ENCODE data around the gene CHSY1. TPM values are rescaled to one million over a fixed set of nuclear protein-coding genes. Genes with fewer than 3 reads are reported as not detected.

The CHSY1 gene
- total RNA-seq, 1 donor from 2014 or later = 39.7 TPM

DNA sequence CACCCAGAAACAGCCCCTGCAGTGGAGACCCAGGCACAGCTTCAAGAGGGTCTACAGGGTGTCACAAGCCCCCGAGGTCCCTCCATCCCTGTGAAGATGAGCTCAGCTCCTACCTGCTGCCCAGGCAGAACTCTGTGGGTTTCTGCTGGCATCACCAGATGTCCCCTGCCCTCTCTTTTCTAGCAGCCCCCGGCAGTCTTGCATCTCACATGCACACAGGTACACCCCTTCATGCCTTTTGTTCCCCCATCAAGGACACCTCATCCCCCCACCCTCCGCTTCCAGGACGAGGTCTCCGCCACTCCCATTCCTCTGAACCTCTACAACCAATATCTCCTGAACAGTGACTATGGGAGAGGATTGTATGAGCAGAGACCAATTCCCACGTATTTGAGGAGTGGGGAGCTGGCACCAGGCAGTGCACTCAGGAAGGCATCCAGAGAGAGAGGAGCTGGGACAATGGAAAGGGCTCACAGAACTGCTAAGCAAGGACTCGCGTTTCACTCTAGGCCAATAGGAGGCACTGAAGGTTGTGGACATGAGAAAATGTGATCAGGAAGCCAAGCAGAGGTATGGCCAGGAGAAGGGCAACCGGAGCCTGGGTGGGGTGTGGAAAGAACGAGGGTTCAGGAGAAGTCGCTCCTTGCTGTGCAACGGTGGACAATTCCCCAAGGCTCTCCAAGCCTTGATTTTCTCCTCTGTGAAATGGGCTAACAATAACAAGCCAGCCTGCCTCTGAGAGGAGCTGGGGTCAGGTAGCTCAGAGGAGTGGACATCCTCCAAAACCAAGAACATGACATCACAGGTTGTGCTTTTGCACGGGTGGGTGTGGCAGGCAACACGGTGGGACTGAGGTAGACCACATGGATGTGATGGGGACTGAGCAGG is 115.2 kb downstream of the CHSY1 start:
- DNase-seq (ENCODE audit: extremely low spot score, unreplicated experiment) = no peak
- H3K36me3 Mint-ChIP-seq (ENCODE audit: unreplicated experiment) = no peaks in the 10 kb centered on the region
- peaks cover 25% of the 10 kb centered on the region for H3K4me1 Mint-ChIP-seq (ENCODE audit: unreplicated experiment)
- H3K9me3 Mint-ChIP-seq (ENCODE audit: unreplicated experiment) = no peaks in the 10 kb centered on the region
- H3K27ac Mint-ChIP-seq (ENCODE audit: unreplicated experiment) = no peak overlapping the region
- H3K27me3 Mint-ChIP-seq (ENCODE audit: unreplicated experiment) = no peaks in the 10 kb centered on the region
- TF ChIP-seq, protein P1, sequence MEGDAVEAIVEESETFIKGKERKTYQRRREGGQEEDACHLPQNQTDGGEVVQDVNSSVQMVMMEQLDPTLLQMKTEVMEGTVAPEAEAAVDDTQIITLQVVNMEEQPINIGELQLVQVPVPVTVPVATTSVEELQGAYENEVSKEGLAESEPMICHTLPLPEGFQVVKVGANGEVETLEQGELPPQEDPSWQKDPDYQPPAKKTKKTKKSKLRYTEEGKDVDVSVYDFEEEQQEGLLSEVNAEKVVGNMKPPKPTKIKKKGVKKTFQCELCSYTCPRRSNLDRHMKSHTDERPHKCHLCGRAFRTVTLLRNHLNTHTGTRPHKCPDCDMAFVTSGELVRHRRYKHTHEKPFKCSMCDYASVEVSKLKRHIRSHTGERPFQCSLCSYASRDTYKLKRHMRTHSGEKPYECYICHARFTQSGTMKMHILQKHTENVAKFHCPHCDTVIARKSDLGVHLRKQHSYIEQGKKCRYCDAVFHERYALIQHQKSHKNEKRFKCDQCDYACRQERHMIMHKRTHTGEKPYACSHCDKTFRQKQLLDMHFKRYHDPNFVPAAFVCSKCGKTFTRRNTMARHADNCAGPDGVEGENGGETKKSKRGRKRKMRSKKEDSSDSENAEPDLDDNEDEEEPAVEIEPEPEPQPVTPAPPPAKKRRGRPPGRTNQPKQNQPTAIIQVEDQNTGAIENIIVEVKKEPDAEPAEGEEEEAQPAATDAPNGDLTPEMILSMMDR (IDR thresholded peaks at IDR 0.05) = no peak
- no peak overlapping the region for H3K4me3 Mint-ChIP-seq (ENCODE audit: unreplicated experiment)

DNA sequence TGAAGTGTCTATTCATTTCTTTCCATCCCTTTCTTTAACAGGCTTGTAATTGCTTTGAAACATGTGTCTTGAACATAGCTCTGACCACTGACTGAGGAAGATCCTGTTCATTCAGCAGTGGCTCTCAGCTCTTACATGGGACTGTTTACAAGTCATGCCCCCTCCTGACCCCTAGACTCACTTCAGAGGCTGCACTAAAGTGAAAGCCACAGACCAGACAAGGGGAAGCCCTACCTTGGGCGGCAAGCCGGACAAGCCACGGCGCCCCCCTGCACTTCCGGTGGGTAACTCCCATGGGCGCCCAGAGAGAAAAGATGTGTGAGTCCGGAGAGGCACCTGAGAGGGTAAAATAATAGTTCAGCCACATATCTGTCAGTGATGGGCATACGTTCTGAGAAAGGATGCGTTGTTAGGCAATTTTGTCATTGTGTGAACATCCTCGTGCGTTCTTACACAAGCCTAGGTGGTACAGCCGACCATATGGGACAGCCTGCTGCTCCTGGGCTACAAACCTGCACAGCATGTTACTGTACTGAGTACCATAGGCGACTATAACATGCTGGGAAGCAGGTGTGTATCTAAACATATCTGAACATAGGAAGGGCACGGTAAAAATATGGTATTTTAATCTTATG is 116.2 kb downstream of the CHSY1 start:
- H3K4me3 Mint-ChIP-seq (ENCODE audit: unreplicated experiment) = no peak overlapping the region
- DNase-seq (ENCODE audit: extremely low spot score, unreplicated experiment) = no peak
- TF ChIP-seq, protein P1 (IDR thresholded peaks at IDR 0.05) = no peak
- H3K27me3 Mint-ChIP-seq (ENCODE audit: unreplicated experiment) = no peaks in the 10 kb centered on the region
- peaks cover 25% of the 10 kb centered on the region for H3K4me1 Mint-ChIP-seq (ENCODE audit: unreplicated experiment)
- H3K36me3 Mint-ChIP-seq (ENCODE audit: unreplicated experiment) = no peaks in the 10 kb centered on the region
- H3K9me3 Mint-ChIP-seq (ENCODE audit: unreplicated experiment) = no peaks in the 10 kb centered on the region
- no peak overlapping the region for H3K27ac Mint-ChIP-seq (ENCODE audit: unreplicated experiment)

DNA sequence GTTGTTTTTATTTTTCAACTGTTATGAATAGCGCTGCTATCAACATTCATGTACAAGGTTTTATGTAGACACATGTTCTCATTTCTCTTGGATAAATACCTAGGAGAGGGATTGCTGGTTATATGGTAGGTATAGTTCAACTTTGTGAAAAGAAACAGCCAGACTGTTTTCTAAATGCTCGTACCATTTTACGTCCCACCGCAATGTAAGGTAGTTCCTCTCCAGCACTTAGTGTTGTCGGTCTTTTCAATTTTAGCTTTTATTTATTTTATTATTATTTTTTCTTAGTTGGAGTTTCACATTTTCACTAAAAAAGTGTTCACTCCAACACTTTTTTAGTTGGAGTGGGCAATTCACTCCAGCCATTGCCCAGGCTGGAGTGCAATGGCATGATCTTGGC is 117.1 kb downstream of the CHSY1 start:
- TF ChIP-seq, protein P1 (IDR thresholded peaks at IDR 0.05) = no peak
- DNase-seq (ENCODE audit: extremely low spot score, unreplicated experiment) = no peak
- no peaks in the 10 kb centered on the region for H3K9me3 Mint-ChIP-seq (ENCODE audit: unreplicated experiment)
- H3K27ac Mint-ChIP-seq (ENCODE audit: unreplicated experiment) = no peak overlapping the region
- no peak overlapping the region for H3K4me3 Mint-ChIP-seq (ENCODE audit: unreplicated experiment)
- H3K36me3 Mint-ChIP-seq (ENCODE audit: unreplicated experiment) = no peaks in the 10 kb centered on the region
- peaks cover 19% of the 10 kb centered on the region for H3K4me1 Mint-ChIP-seq (ENCODE audit: unreplicated experiment)
- H3K27me3 Mint-ChIP-seq (ENCODE audit: unreplicated experiment) = no peaks in the 10 kb centered on the region

DNA sequence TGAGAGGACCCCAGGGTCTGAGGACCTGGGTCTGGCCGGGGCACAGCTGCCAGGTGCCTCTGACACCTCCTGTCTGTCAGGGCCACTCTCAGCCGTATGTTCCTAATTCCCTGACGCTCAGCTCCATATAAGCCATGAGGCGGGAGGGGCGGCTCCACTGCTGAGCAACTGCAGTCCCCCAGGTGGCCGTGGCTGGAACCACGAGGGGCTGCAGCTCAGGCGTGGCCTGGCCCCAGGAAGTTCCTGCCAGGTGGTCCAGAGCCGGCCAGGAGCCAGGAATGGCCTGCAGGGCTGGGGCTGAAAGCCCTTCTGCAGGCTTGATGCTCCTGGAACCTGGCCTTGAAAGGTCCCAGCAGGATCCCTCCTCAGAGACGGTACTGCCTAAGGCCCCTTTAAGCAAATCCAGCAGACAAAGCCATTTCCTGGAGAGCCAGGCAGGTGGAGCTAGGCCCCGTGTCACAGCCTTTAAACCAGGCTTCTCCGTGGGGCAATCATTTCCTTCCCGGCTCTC is 118.0 kb downstream of the CHSY1 start:
- no peak overlapping the region for H3K4me3 Mint-ChIP-seq (ENCODE audit: unreplicated experiment)
- no peaks in the 10 kb centered on the region for H3K36me3 Mint-ChIP-seq (ENCODE audit: unreplicated experiment)
- H3K27ac Mint-ChIP-seq (ENCODE audit: unreplicated experiment) = no peak overlapping the region
- no peak for DNase-seq (ENCODE audit: extremely low spot score, unreplicated experiment)
- no peaks in the 10 kb centered on the region for H3K9me3 Mint-ChIP-seq (ENCODE audit: unreplicated experiment)
- H3K4me1 Mint-ChIP-seq (ENCODE audit: unreplicated experiment) = peaks cover 11% of the 10 kb centered on the region
- H3K27me3 Mint-ChIP-seq (ENCODE audit: unreplicated experiment) = no peaks in the 10 kb centered on the region
- TF ChIP-seq, protein P1 (IDR thresholded peaks at IDR 0.05) = no peak

DNA sequence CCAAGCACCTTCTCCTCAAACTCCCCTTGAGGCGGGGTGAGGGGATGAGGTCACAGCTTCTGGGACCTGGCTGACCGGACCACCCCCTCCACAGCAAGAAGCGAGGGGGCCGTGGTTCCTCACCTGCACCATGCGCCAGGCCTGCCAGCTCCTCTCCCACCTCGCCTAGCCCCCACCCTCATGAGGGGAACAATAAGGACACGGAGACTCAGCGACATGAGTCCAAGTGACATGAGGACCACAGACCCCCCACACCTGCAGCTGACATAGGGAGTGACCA is 118.7 kb downstream of the CHSY1 start:
- H3K9me3 Mint-ChIP-seq (ENCODE audit: unreplicated experiment) = no peaks in the 10 kb centered on the region
- peaks cover 11% of the 10 kb centered on the region for H3K4me1 Mint-ChIP-seq (ENCODE audit: unreplicated experiment)
- no peaks in the 10 kb centered on the region for H3K36me3 Mint-ChIP-seq (ENCODE audit: unreplicated experiment)
- no peak overlapping the region for H3K4me3 Mint-ChIP-seq (ENCODE audit: unreplicated experiment)
- no peaks in the 10 kb centered on the region for H3K27me3 Mint-ChIP-seq (ENCODE audit: unreplicated experiment)
- TF ChIP-seq, protein P1 (IDR thresholded peaks at IDR 0.05) = no peak
- no peak overlapping the region for H3K27ac Mint-ChIP-seq (ENCODE audit: unreplicated experiment)
- DNase-seq (ENCODE audit: extremely low spot score, unreplicated experiment) = no peak
